Activated CD8-positive, alpha-beta memory T cell treated with anti-CD3 and anti-CD28 coated beads, Interleukin-2, amount 50 U/mL, for 48 hours (primary cell): ENCODE measurements around the gene PLXNA4.

Experiments
- DNase-seq: peaks from one replicate; pipeline ENCODE4 v3.0.0-alpha.2; 2020

PLXNA4 gene

DNA sequence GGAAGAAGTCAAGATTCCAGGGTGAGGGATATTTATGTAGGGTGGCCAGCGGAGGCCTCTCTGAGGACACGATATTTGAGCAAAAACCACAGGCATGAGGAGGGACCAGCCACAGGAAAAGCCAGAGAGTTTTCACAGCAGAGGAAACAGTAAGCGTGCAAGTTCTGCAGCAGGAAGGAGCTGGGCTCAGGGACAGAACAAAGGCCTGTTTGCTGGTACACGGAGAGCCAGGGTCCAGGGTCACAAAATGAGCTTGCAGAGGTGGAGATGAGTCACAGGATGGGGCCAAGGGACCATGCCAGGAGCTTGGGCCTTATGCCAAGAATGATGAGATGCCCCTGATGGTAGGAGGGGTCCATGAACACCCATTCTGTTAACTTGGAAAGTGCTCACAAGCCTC, 283.5 kb downstream of the PLXNA4 start:
- DNase-seq, result no peak

DNA sequence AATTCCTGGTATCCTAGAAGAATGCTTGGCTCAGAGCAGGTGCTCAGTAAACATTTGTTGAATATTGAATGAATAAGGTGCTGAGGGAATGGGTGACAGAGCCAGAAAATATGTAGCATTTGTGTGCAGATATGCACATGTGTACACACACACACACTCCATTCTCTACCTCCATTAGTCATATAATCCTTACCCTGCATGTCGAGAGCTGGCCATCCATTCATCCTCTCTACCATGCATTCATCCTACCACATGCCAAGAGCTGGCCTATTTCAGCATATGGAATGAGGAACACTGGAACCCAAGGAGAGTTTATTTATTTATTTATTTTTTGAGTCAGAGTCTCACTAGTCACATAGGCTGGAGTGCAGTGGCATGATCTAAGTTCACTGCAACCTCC, 284.8 kb downstream of the PLXNA4 start:
- no peak for DNase-seq

DNA sequence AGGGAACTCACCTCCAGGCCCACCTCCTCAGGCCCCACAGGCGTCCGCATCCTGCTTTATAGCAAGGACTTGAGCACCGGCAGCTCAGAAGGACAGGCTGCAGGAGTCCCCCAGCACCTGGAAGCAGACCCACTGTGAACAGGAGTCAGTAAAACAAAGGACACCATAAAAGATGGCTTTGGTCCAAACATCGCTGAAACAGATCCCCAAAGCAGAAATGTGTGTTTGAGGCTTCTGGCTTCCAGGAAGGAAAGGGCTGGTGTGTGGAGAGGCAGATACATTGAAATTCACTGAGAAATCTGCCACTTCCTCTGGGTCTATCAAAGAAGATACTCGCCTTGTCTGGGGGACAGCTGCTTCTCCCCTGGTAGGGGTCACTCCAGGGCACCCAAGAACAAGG, 286.2 kb downstream of the PLXNA4 start:
- no peak for DNase-seq

DNA sequence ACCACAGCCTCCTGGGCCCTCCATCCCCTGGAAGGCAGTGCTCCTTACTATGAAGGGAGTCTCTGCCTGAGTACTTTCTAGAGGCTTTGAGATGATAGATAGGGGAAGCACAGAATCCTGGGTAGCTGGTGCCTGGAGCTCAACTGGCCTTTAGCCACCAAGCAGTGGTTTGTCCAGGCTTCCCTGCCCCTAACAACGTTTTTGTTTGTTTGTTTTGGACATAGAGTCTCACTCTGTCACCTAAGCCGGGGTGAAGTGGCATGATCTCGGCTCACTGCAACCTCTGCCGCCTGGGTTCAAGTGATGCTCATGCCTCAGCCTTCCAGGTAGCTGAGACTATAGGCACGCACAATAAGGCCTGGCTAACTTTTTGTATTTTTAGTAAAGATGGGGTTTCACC, 289.4 kb downstream of the PLXNA4 start:
- DNase-seq, result no peak

DNA sequence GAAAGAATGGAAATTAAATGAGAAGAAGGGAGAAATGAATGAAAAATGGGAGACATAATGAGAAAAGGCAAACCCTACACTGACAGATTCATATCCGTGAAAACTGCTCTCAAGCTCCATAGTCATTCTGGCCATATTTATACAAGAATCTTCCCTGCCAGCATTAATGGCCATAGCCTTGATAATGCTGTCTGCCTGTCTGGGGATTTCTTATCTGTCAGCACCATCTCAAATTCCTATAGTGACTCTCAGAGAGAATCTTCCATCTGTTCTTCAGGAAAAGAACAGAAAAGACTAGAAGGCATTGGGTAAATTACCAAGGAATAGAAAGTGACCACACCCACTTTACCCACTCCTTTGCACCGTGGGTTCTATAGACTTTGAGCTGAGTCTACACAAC, 295.9 kb downstream of the PLXNA4 start:
- DNase-seq, result no peak

DNA sequence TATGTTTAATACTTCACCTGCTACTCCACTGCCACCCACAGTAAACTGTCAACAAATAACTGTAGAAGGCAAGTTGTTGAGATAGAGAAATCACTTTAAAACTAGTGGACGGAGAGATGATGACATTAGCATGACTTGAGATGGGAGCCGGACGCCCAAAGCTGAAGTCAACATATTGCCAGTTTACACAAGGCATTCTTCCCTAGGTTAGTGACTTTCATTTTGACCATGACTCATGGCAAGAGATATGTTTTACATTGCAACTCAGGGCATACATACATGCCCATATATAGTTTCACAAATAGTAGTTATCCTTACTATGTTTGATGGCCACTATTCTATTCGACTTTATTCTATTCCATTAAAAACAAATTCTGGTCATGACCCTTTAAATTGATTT, 296.6 kb downstream of the PLXNA4 start:
- no peak for DNase-seq

DNA sequence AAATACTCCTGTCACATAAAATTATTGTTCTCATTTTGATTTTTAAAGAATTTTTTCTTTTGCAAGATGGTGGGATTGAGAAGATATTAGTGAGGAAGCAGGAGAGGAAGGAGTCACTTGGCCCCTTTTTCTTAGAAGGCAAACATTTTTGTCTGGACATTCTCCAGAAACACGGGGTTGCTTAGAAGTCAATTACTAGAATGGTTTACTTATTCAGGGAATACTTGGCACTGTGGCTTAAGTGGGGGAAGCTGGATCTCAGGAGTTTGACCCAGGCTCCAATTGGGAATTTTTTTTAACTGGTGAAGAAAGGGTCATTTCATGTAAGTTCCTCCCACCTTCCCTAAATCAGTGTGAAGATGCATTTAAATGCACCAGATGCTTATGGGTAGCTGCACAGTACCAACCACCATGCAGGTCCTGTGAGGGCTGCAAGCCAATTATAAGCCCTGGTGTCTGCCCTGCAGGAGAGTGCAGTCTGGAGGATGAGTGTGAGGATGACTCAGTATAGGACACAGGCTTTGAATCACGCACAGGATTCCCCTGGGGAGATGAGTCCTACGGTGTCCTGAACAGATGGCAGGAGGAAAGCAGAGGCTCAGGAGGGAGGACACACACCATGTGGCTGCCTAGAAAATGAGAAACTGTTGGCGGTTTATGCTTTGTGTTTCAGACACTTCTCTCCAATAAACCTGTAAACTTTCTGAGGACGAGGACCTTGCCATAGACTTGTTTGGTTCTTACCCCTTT, 299.1 kb downstream of the PLXNA4 start:
- DNase-seq, result no peak

DNA sequence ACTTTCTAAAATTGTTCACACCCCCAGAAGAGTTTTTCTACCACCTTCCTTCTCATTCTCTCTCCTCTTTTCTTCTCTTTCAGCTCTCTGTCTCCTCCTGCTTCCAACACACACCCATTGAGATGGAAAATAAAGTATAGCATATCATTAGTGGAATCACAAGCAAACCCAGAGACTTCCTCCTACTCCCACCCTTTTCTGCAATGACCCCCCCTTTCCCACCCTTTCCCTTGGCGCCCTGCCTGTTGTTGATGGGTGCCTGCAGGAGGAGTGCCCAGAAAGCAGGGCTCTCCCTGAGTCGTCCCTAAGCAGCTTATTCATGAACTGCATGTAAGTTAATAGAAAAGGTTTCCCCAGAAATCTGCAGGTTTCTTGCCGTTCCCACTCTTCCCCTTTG, 300.0 kb downstream of the PLXNA4 start:
- DNase-seq, result no peak

DNA sequence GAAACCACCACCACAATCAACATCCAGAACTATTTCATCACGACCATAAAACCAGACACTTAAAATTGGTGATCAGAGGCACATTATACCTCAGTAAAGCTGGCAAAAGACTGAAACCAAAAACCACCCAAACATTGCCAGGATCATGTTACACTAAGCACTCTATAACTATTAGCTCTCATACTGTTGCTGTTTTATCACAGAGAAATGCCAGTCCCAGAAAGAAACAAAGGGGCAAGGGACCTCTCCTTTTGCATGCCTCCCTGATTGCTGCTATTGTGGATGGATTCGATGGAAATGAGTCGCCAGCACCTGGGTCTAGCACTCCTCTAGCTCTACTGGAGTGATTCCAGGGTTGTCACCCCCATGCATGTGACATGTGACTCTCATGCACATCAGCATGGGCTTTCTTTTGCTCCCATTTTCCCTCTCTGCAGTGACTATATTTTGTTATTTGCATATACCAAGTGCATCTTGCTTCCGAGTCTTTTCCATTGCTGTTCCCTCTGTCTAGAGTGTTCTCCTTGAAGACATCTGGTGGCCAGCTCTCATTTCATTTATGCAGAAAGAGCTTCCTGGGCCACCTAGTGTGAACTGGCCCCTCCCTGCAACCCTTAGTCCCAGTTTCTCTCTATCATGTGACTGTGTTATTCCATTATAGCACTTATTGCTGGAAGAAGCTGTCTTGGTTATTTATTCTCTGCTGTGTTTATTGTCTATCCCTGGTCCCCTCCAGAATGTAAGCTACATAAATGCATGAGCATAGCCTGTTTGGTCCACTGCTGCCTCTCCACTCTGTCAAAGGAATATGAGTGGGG, 300.6 kb downstream of the PLXNA4 start:
- DNase-seq, result no peak

DNA sequence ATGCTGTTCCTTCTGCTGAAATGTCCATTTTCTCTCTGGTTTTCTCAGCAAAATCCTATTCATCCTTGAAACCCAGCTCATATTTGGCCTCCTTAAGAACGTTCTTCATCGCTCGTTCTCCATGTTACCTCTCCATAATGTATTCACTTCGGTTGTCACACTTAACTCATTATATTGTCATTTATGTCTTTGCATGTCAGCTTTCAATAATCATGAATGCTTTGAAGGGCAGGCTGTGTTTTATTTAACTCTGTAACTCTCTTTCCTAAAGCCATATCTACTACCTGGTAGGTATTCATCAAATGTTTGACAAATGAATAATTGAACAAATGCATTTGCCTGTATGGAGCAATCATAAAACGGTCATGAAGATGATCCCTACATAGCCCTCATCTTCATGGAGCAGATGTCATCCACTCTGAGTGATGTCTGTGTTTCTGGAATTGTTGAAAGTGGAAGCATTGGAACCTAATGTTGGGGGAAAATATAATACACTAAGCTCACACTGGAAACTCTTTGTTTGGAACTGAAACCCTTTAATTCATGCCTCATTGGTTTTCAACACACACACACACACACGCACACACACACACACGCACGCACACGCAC, 303.4 kb downstream of the PLXNA4 start:
- no peak for DNase-seq

DNA sequence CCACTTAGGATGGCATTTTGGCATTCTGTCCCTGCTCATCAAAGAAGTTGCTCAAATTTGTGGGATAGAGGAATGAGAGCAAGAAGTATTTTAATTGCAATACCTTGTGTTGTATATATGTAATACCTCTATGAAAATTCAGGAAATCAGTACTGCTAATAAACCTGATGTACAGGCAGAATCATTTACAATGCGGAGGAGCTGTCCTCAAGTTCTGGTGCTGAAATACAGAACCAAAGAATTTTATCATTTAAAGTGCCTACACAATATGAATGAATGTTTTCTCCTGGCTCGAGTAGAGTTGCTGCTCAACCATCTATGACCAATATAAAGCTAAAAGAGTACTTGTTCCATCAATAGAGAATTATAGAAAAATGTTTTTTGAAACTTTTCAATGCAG, 305.8 kb downstream of the PLXNA4 start:
- DNase-seq, result no peak

DNA sequence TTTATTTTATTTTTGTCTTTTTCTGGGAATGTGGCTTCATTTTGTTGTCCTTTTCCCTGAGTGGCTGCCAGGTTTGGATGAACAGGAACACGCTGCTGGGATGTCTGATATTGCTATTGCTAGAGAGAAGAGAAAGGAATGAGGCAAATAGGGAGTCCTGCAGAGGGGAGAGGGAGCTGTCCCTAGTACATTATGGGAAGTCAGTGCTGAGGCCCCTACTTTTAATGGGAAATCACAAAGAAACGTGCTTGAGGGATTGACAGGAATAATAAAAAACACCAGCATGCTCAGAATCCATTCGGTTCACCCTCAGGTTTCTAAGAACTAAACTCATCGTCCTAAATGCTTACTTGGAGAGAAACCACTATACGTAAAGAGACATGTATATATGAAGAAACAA, 306.6 kb downstream of the PLXNA4 start:
- no peak for DNase-seq

DNA sequence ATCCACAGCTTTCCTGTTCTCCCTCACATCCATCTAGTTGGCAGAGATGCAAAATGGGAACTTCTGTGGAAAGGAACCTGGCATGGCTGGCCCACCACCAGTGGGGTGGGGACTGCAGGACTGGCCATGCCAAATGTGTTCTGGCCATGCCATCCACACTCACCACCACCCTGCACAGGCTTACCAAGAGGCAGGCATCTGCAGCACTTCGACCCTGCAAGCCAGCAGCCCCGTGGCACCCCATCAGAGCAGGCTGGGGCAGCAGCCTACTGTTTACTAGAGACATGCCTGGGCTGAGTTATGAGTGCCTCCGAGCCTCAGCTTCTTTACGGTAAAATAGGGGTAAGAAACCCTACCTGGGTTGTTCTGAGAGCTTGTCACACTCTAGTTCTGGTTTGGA, 313.1 kb downstream of the PLXNA4 start:
- DNase-seq, result no peak

DNA sequence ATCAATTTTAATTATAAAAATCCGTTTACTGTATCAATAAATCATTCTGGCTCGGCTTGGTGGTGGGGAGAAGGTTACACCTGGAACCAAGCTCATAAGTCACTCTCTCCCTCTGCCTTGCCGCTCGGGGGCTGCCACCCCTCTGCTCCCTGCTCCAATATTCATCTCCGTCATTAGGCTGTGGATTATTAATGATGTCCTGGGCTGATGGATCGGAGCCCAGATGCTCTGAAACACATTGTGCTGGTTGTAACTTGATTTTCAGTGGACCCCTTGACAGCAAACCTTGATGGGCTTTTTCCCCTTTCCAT, 314.2 kb downstream of the PLXNA4 start:
- DNase-seq, result no peak

DNA sequence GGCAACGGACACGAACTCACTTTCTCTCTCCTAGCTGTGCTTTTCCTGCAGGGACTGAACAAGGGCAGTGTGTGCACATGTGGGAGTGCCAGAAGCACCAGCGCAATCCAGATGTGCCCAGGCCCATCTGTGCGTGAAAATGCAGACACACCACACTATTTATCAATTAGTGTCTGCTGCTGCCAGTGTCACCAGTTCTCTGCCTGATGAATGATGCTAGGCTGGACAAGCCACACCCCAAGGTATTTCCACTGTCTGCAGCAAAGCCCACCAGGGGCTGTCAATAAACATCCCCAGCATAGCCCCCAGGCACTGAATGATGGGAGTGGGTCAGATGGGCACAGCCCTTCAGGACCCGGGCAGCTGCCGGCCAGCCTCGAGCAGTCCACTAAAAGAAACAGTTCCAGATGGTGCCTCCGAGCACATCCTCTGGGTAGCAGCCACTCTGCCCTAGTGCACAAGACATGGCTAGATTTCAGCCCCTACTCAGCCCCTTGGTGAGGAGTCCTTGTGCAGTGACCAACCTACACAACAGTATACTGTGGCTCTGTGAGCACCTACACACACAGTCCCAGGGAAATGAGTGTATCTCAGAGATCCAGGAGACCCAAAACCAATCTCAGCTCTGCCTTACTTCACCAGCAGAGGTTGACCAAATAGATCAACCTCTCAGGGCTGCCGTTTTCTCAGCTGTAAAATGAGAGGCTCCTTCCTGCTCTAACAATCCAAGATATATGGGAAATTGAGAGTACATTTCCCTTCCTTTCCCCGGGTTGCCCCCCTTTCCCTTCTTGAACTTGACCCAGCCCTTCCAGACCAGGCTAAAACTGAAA, 314.7 kb downstream of the PLXNA4 start:
- no peak for DNase-seq

DNA sequence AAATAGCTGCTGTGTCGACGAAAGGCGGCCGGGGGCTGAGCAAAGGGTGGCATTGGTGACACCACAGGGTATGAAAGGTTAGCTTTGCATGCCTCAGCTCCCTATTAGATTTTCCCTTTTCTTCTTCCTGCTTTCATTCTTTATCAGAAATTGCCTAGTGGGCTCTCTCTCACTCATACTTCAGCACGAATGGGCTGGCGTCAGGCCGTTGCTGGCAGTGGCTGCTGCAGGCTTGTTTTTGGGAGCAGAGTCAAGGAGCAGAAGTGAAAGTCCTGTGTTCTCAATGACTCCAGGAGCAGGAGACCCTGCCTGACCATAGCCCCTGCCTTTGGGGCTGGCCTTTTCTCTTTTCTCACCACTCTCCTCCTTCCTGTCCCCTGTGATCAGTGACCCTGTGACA, 318.0 kb downstream of the PLXNA4 start:
- DNase-seq, result no peak

DNA sequence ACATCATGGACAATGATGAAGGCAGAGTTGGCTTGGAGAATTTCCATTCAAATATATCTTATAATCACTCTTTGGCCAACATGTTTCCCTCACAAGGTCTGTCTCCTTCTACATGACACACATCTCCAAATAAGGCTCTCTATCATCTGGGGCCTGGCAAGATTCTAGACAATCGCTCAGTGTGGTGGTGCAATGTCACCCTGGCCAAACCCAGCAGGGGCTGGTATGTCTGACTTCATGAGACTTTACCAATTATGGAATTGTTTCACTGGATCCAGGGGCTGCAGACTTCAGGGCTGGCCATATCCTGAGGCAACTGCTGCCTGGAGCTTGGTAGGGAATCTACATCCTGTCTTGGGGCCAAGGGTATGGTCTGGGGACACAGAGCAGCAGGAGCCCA, 319.0 kb downstream of the PLXNA4 start:
- no peak for DNase-seq

DNA sequence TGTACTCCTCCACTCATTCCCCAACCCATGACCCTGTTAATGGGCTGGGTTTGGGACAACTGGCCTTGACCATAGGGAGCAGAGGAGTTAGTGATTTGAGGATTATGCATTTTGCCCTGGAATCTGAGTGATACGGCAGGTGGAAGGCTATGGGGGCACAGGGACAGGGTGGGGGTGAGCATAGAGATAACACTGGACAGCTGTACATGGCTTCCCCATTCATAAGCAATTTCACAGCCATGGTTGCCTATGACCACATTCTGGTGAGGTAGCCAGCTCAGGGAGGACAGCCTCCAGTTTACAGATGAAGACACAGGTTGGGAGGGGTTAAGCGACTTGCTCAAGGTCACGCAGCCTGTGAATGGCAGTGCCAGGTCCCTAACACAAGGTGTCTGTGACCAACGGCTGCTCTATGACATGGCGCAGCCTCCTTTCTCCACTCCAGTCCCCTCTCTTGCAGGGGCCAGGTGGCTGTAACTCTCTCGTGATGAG, 319.5 kb downstream of the PLXNA4 start:
- no peak for DNase-seq

DNA sequence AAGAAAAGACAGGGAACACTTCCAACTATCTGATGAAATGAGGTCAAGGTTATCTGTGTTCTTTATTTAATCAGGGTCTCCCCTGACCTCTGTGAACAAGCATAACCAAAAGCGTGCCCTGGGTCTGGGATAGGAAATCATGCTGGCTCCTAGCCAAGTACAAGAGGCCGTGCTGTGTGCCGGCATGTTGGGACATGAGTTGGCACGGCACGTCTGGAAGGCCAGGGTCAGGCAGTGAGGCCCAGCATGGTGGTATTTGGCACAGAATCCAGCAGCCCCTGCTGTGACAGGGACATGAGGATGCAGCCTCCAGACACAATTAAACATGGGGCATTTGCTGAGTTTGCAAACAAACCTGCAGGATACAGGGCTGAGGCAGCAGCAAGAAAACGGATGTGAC, 320.4 kb downstream of the PLXNA4 start:
- DNase-seq, result no peak

DNA sequence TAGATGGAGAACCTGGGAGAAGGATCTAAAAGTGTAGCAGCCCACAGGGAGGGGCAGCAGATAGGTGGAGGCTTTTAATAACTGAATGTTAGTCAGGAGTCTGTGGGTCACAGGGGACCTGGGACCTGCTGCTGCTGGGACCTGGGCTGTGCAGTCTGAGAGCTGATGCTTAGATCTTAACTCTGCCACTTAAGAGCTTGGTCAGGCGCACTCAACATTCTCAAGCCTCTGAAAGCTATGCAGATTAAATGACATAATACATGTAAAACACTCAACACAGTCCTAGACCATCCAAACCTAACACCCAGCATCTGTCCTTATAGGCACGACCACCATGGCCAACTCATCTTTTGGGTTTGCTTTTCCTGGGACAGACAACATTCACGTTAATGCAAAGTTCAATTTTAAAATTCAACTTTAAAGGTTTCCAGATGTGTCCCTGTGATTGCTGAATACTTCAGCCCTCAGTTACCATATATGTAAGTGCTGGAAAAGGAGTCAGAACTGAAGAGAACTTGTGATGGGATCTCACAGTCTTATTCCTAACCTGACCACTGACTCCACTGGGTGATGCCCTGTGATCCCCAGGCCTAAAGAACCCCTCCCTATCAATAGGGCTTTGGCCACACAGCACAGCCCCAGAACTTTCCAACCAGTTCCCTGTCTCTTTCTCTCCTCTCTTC, 321.0 kb downstream of the PLXNA4 start:
- DNase-seq, result no peak

DNA sequence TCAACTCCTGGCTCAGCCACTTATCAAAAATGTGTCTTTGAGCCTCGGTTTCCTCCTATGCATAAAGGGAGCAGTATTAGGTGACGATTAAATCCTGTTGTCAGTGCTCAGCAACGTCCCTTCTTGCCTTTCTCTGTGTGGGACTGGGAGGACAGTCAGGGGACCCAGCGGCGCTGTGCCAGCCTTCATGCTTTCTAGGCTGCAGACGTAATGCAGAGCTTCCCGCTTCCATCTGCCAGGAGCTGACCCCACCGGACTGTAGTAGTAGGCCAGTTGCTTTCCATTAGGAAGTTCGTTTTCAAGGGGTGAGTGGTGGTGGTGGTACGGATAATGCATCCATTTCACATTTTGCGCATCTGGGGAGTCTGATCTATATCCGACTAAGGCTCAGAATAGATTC, 321.8 kb downstream of the PLXNA4 start:
- no peak for DNase-seq

DNA sequence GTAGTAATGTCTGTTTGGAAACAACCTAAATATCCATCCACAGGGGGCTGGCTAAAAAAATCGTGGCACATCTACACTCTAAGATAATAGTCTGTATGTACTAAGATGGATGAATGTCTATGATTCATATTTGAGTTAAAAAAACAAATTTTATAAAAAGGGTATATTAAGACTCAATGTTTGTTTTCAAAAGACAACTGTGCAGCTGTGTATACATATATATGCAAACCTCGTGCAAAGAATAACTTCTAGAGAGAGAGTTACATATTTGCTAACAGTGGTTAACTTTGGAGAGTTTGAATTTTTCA, 323.5 kb downstream of the PLXNA4 start:
- no peak for DNase-seq

DNA sequence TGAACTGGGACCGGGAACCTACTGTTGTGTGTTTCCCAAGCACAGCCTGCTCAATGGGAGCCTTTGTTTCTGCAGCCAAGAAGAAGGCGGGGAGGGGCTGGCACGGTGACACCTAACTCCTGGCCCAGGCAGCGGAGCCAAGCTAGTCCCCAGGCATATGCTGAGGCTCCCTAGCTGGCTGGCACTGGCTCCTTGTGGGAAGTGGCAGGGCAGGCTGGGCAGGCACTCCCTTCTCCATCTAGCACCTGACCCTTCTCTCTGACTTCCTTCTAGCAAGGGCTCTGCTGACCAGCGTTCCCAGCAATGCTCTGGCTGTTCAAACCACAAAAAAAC, 325.0 kb downstream of the PLXNA4 start:
- DNase-seq, result no peak
